H9 (cell line): ENCODE results near the gene PRICKLE3. TPM values are rescaled to one million over a fixed set of nuclear protein-coding genes. Genes with fewer than 3 reads are reported as not detected.
"Not testable (repeated sequence)": the region's sequence is repeated elsewhere in the genome, so short reads cannot be mapped to it uniquely, and the experiment has no call there.

Source experiments
- DNase-seq: peaks from one replicate; pipeline ENCODE4 v3.0.0-alpha.2; 2017
- H2AFZ ChIP-seq: one replicate; pipeline ENCODE4 v1.6.1; 2013; ENCODE audit warnings: mild to moderate bottlenecking, low read length, control low read depth, moderate library complexity
- H2AK5ac ChIP-seq: 2 replicates; pipeline ENCODE4 v1.6.1; 2013; ENCODE audit warnings: low read length, control low read depth, mixed read lengths; ENCODE audit not compliant: insufficient read length
- H2BK120ac ChIP-seq: one replicate; pipeline ENCODE4 v1.6.1; 2013; ENCODE audit warnings: low read depth, mild to moderate bottlenecking, low read length, control low read depth, inconsistent platforms; ENCODE audit not compliant: poor library complexity, severe bottlenecking
- H2BK12ac ChIP-seq: 2 replicates; pipeline ENCODE4 v1.6.1; 2013; ENCODE audit warnings: low read length, control low read depth, mixed read lengths, low read depth; ENCODE audit not compliant: insufficient read length
- H2BK15ac ChIP-seq: 2 replicates; pipeline ENCODE4 v1.6.1; 2013; ENCODE audit warnings: low read depth, low read length, control low read depth
- H2BK20ac ChIP-seq: one replicate; pipeline ENCODE4 v1.6.1; 2013; ENCODE audit warnings: low read depth, mild to moderate bottlenecking, low read length, control low read depth, inconsistent platforms; ENCODE audit not compliant: poor library complexity, severe bottlenecking
- H2BK5ac ChIP-seq: 2 replicates; pipeline ENCODE4 v1.6.1; 2013; ENCODE audit warnings: low read length, control low read depth, mixed read lengths; ENCODE audit not compliant: insufficient read length
- H3K14ac ChIP-seq: 2 replicates; pipeline ENCODE4 v1.6.1; 2013; ENCODE audit warnings: low read length, control low read depth; ENCODE audit not compliant: insufficient read depth
- H3K18ac ChIP-seq: 2 replicates; pipeline ENCODE4 v1.6.1; 2013; ENCODE audit warnings: low read depth, mild to moderate bottlenecking, mixed read lengths, low read length, control low read depth; ENCODE audit not compliant: insufficient read length
- H3K23ac ChIP-seq: 2 replicates; pipeline ENCODE4 v1.6.1; 2013; ENCODE audit warnings: low read length, control low read depth, mixed read lengths, low read depth; ENCODE audit not compliant: insufficient read length
- H3K23me2 ChIP-seq: 2 replicates; pipeline ENCODE4 v1.6.1; 2013; ENCODE audit warnings: low read depth, mild to moderate bottlenecking, mixed read lengths, low read length, control low read depth; ENCODE audit not compliant: insufficient read length, poor library complexity, severe bottlenecking
- H3K27ac ChIP-seq: 2 replicates; pipeline ENCODE4 v1.5.1; 2013; ENCODE audit warnings: low read length, control low read depth, mixed read lengths, low read depth; ENCODE audit not compliant: insufficient read length
- H3K27me3 ChIP-seq: 2 replicates; pipeline ENCODE4 v1.6.1; 2013; ENCODE audit warnings: low read length, control low read depth, inconsistent platforms; ENCODE audit not compliant: insufficient read depth
- H3K4ac ChIP-seq: 2 replicates; pipeline ENCODE4 v1.6.1; 2013; ENCODE audit warnings: low read depth, mild to moderate bottlenecking, control low read depth, inconsistent platforms, low read length, moderate library complexity
- H3K4me1 ChIP-seq: 2 replicates; pipeline ENCODE4 v1.6.1; 2013; ENCODE audit warnings: low read length, control low read depth, inconsistent platforms; ENCODE audit not compliant: insufficient read depth
- H3K4me2 ChIP-seq: 2 replicates; pipeline ENCODE4 v1.6.1; 2013; ENCODE audit warnings: low read length, control low read depth, mixed read lengths; ENCODE audit not compliant: insufficient read length, insufficient read depth
- H3K56ac ChIP-seq: 2 replicates; pipeline ENCODE4 v1.6.1; 2013; ENCODE audit warnings: low read depth, mild to moderate bottlenecking, mixed read lengths, low read length, control low read depth; ENCODE audit not compliant: insufficient read length
- H3K79me1 ChIP-seq: 2 replicates; pipeline ENCODE4 v1.6.1; 2013; ENCODE audit warnings: low read depth, mild to moderate bottlenecking, moderate library complexity, low read length, control low read depth, inconsistent platforms; ENCODE audit not compliant: insufficient read depth, poor library complexity, severe bottlenecking
- H3K79me2 ChIP-seq: 2 replicates; pipeline ENCODE4 v1.6.1; 2013; ENCODE audit warnings: low read length, control low read depth, inconsistent platforms; ENCODE audit not compliant: insufficient read depth
- H3K9ac ChIP-seq: 2 replicates; pipeline ENCODE4 v1.6.1; 2013; ENCODE audit warnings: low read length, control low read depth, mixed read lengths; ENCODE audit not compliant: insufficient read length; ENCODE audit errors: extremely low read depth
- H3K9me3 ChIP-seq: one replicate; pipeline ENCODE4 v1.6.1; 2013; ENCODE audit warnings: low read depth, low read length, inconsistent platforms; ENCODE audit not compliant: control insufficient read depth
- H3T11ph ChIP-seq: one replicate; pipeline ENCODE4 v1.6.1; 2013; ENCODE audit warnings: mild to moderate bottlenecking, low read length, control low read depth, inconsistent platforms
- H4K20me1 ChIP-seq: one replicate; pipeline ENCODE4 v1.6.1; 2013; ENCODE audit not compliant: control insufficient read depth, insufficient read length, insufficient read depth
- H4K5ac ChIP-seq: 2 replicates; pipeline ENCODE4 v1.6.1; 2013; ENCODE audit warnings: low read depth, mild to moderate bottlenecking, mixed read lengths, low read length, control low read depth; ENCODE audit not compliant: insufficient read length
- H4K8ac ChIP-seq: replicated peaks from 2 replicates; pipeline ENCODE4 v1.6.1; 2013; ENCODE audit warnings: low read length, control low read depth, mixed read lengths, low read depth; ENCODE audit not compliant: insufficient read length
- H4K91ac ChIP-seq: 2 replicates; pipeline ENCODE4 v1.6.1; 2013; ENCODE audit warnings: low read depth, mild to moderate bottlenecking, moderate library complexity, mixed read lengths, low read length, control low read depth; ENCODE audit not compliant: insufficient read length
- H3K27ac Mint-ChIP-seq, 3 experiments: 2 replicates in 2 of 3; 3 replicates in 1 of 3; pipeline ENCODE4 v1.8.0; 2020 to 2021; ENCODE audit warnings: mixed read lengths in 3 of 3, mild to moderate bottlenecking in 1 of 3, moderate library complexity in 1 of 3
- H3K27me3 Mint-ChIP-seq: 2 replicates; pipeline ENCODE4 v1.8.0; 2021; ENCODE audit warnings: low read depth, mild to moderate bottlenecking, moderate library complexity, mixed read lengths
- H3K36me3 Mint-ChIP-seq, 3 experiments: 2 replicates in 2 of 3; 3 replicates in 1 of 3; pipeline ENCODE4 v1.8.0; 2020 to 2021; ENCODE audit warnings: low read depth in 3 of 3, mixed read lengths in 3 of 3; ENCODE audit not compliant: insufficient read depth in 1 of 3
- H3K4me1 Mint-ChIP-seq, 2 experiments: 2 replicates each; pipeline ENCODE4 v1.8.0; 2020; ENCODE audit warnings: mixed read lengths in 2 of 2
- H3K4me3 Mint-ChIP-seq, 2 experiments: 2 replicates in 1 of 2; 3 replicates in 1 of 2; pipeline ENCODE4 v1.8.0; 2020 to 2021; ENCODE audit warnings: mild to moderate bottlenecking in 2 of 2, mixed read lengths in 2 of 2, moderate library complexity in 1 of 2
- H3K9me3 Mint-ChIP-seq, 2 experiments: 2 replicates in 1 of 2; 3 replicates in 1 of 2; pipeline ENCODE4 v1.8.0; 2020; ENCODE audit warnings: mild to moderate bottlenecking in 2 of 2, mixed read lengths in 2 of 2, moderate library complexity in 1 of 2
- CTCF ChIP-seq: fragments of 200-600 bp; sonication (generic); conservative IDR thresholded peaks from 3 replicates; pipeline ENCODE4 v1.8.0; 2021; ENCODE audit warnings: antibody characterized with exemption, mild to moderate bottlenecking
- WGBS: extraction: QIAGEN DNeasy Blood & Tissue Kit; methylation state at CpG from one replicate; pipeline ENCODE4 v1.1.7; 2013; ENCODE audit warnings: missing lambda C conversion rate, low lambda C conversion rate, mixed read lengths; ENCODE audit not compliant: insufficient read length; ENCODE audit errors: extremely low coverage; 5-methylcytosine and 5-hydroxymethylcytosine counted together
- total RNA-seq: library from RNA; stranded (reverse); gene quantifications from 2 replicates; pipeline ENCODE4 v1.2.1, GENCODE V29; 2021

Gene PRICKLE3
- total RNA-seq, 1 experiment from 2014 or later = 9.7 TPM

DNA sequence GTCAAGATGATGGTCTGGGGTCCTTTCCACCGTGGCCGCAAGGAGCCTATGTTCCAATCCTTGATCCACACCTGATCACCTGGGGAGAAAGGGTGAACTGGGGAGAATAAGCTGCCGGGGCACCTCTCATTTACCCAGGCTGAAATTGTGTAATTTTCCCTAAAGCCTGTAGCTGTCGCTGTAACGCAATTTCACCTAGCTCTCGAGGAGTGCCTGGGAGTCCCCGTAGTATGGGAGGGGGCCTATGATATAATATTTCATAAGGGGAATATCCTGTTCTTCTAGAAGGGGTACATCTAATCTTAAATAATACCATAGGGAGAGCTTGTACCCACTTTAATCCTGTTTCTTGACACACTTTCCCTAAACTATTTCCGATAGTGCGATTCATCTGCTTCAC, 43.9 kb downstream of the PRICKLE3 start:
- Mint-ChIP-seq H3K9me3 (peaks cover 68% of the 10 kb centered on the region in 2 experiments), H3K36me3 (peaks cover 0 to 15% (median 3%) of the 10 kb centered on the region in 3 experiments; a peak in 6 of 7 replicates)
- H2BK12ac ChIP-seq, H3K4me1 Mint-ChIP-seq, H3K4me3 Mint-ChIP-seq, H3K27ac Mint-ChIP-seq, H2BK20ac ChIP-seq, H3K9ac ChIP-seq, H3K23ac ChIP-seq, H3K23me2 ChIP-seq, H3K27me3 Mint-ChIP-seq, H3K27me3 ChIP-seq, DNase-seq, H3K14ac ChIP-seq, H3K56ac ChIP-seq, H2BK120ac ChIP-seq, H3K27ac ChIP-seq, H2BK15ac ChIP-seq, H3K18ac ChIP-seq, H2BK5ac ChIP-seq, H4K20me1 ChIP-seq, H3K4ac ChIP-seq, H4K5ac ChIP-seq, H3K4me2 ChIP-seq, H3T11ph ChIP-seq, H2AFZ ChIP-seq, H3K79me2 ChIP-seq, H3K4me1 ChIP-seq, H4K8ac ChIP-seq, H3K79me1 ChIP-seq, H4K91ac ChIP-seq, H2AK5ac ChIP-seq: not testable (repeated sequence)
- WGBS = no CpG with 5 or more reads among the region's 9 CpGs
- peaks cover 18% of the 10 kb centered on the region for H3K9me3 ChIP-seq
- TF ChIP-seq CTCF = peak; percentile 60
